Epithelial cell of proximal tubule (primary cell): ENCODE data around the gene PIEZO2. TPM values are rescaled to one million over a fixed set of nuclear protein-coding genes. Genes with fewer than 3 reads are reported as not detected.

ENCODE experiments used
- DNase-seq: peaks from one replicate; pipeline ENCODE4 v3.0.0-alpha.2; 2011; ENCODE audit warnings: low read depth
- H3K4me3 ChIP-seq: 2 replicates; pipeline ENCODE4 v1.5.1; 2011; ENCODE audit warnings: low read depth, mild to moderate bottlenecking, low read length
- total RNA-seq: library from RNA; depleted of rRNA; stranded (reverse); fragments of >200 nt; gene quantifications from 2 replicates; pipeline ENCODE4 v1.2.3, GENCODE V29; 2015
- TF ChIP-seq, protein P1 (sequence below): conservative IDR thresholded peaks from 2 replicates; pipeline ENCODE4 v1.5.1; 2012; ENCODE audit warnings: low read depth, mild to moderate bottlenecking, low read length

Gene PIEZO2
- total RNA-seq, 1 donor from 2014 or later: 7.5 TPM

DNA sequence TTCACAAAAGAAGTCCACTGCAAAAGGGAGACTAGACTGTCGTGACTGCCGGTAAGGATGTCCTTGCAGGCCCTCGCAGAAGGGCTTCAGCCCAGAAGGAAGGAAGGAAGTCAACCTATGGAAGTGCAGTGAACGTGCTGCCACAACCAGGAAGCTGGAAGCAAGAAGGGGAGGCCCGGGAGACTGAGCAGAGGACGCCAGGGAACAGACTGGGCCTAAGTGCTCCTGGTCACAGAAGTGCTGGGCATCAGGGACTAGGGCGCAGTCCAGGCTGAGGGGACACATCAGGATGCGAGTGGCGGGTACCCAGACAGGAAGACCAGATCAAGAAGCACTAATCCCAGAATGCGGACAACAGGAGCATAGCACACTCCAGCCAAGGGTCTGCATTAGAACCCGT is 78.8 kb downstream of the PIEZO2 start:
- no peak overlapping the region for H3K4me3 ChIP-seq
- TF ChIP-seq, protein P1, sequence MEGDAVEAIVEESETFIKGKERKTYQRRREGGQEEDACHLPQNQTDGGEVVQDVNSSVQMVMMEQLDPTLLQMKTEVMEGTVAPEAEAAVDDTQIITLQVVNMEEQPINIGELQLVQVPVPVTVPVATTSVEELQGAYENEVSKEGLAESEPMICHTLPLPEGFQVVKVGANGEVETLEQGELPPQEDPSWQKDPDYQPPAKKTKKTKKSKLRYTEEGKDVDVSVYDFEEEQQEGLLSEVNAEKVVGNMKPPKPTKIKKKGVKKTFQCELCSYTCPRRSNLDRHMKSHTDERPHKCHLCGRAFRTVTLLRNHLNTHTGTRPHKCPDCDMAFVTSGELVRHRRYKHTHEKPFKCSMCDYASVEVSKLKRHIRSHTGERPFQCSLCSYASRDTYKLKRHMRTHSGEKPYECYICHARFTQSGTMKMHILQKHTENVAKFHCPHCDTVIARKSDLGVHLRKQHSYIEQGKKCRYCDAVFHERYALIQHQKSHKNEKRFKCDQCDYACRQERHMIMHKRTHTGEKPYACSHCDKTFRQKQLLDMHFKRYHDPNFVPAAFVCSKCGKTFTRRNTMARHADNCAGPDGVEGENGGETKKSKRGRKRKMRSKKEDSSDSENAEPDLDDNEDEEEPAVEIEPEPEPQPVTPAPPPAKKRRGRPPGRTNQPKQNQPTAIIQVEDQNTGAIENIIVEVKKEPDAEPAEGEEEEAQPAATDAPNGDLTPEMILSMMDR: no peak
- no peak for DNase-seq

DNA sequence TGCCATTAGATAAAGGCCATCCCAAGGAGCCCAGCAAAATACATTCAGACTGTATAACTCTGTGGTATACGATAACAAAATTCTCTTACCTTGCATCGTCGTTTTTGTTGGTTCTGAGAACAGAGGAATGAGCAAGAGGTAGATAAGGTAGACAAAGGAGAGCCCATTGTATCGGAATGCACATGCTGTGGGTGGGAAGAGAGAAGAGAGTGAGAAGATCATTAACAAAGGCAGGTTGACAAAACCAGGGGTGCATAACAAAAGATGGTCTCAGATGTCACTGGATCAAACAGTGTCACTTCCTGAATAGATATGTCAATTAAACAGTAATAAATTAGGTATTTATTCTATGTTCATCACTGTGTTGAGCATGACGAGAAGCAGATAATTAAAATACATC is 83.3 kb downstream of the PIEZO2 start:
- no peak for DNase-seq
- TF ChIP-seq, protein P1: no peak
- no peak overlapping the region for H3K4me3 ChIP-seq

DNA sequence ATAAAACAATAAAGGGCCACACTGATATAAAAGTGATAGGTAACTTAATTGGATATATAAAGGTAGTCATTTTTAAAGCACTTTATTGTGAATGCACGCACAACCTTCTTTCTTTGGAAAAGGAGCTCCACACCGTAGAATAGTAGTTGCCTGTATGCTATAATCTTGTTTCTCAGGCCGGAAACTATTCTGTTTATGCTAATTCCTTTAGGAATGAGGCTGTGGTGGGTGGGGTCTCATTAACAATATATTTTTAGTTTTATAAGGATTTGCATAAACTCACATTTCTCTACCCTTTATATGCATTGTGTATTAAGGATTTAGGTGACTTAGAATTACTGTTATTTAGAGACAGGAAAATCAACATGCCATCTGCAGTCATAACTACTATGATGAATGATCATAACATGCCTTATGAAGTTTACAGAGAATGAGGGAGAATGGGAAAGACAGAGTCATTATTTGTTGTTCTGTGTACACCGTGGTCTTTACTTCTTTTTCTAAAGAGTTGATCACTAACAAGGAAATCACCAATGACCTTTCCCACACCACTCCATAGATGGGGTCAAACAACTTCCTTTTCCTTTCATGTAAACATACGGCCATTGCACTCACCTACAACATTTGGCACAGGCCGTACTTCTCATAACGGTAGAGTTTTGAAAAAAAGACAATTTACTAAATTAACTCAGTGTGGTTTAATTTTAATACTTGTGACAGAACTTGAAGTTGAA is 84.5 kb downstream of the PIEZO2 start:
- TF ChIP-seq, protein P1: no peak
- no peak overlapping the region for H3K4me3 ChIP-seq
- DNase-seq: no peak

DNA sequence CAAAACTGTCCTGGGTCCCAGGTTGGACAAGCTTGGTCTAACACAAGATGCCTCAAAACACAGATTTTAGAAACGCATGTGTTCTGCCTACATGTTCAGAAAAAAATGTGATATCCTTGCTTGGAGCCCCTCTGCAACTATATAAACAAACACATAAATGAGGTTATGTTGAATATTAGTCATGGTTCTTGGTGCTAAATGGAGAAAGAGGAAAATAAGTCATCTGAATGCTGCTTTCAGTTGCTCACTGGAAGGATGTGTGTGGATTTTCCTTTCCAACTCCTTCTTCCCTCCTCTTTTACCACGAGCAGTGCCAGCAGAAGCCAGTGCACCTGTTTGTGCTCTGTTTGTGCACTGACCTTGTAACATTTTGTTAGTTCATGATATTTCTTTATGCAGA is 85.3 kb downstream of the PIEZO2 start:
- no peak overlapping the region for H3K4me3 ChIP-seq
- no peak for DNase-seq
- TF ChIP-seq, protein P1: no peak

DNA sequence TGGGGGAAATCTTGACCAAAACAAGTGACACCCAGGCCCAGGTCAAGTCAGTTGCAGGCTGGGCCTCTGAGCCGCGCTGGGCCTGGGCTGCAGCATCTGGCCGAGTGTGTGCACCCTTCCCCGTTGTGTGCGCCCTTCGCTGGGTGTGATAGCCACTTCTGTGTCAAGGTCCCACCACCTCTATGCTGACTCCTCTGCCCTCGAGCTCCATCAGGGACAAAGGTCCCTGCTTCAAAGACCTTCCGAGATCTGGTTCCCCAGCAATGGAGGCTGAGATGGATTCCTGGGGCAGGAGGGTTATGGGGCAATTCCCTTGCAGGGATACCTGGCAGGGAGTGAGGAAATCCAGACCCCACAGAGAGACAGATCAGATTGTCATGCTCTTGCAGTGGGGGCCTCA is 93.6 kb downstream of the PIEZO2 start:
- TF ChIP-seq, protein P1: no peak
- no peak overlapping the region for H3K4me3 ChIP-seq
- no peak for DNase-seq

DNA sequence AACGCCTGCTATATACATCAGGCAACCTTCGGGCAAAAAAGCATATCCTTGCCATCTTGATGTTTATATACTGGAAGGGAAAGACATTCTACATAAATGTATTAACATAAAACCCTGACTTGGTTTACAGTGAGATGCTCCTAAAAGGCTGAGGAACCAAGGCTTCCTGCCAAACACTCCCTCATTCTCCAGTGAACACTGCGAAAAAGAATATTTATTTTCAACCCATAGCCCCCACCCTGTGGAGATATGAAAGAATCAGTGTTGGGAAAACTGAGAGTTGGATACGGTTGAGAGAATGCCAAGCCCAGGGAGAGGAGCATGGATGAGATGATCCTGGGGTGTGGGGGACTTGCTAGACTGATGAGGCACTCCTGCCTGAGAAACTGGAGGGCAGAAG is 94.9 kb downstream of the PIEZO2 start:
- TF ChIP-seq, protein P1: no peak
- no peak for DNase-seq
- H3K4me3 ChIP-seq: no peak overlapping the region

DNA sequence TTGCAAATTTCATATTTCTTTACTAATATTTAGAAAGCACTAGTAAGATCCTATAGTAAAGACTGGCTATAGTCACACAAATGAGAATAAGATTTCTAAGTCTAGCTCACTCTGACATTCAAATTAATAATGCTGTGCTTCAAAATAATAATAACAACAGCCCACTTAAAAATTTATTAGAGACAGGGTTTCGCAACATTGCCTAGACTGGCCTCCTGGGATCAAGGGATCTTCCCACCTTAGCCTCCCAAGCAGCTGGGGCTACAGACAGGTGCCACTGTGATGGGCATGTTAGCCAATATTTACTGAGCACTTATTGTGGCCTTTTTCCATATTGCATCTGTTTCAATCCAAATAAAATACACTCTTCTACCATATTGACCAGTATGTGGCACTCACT is 96.1 kb downstream of the PIEZO2 start:
- H3K4me3 ChIP-seq: no peak overlapping the region
- TF ChIP-seq, protein P1: no peak
- DNase-seq: no peak
